HCT116 (cell line): ENCODE results near the gene PBX1. TPM values are rescaled to one million over a fixed set of nuclear protein-coding genes. Genes with fewer than 3 reads are reported as not detected.
"Not testable (repeated sequence)": the region's sequence is repeated elsewhere in the genome, so short reads cannot be mapped to it uniquely, and the experiment has no call there.

Experiments used
- ATAC-seq: fragments of 200-7000 bp; cut with Tn5 transposase; 2 replicates; pipeline ENCODE4 v1.9.1; 2020; ENCODE audit warnings: mild to moderate bottlenecking, moderate library complexity
- BruUV-seq: library from RNA; stranded (reverse); fragments of 400-500 nt; replicated peaks from 2 replicates; lab custom pipeline; 2021; lab: Mats Ljungman, UMichigan
- CTCF ChIA-PET: fragments of 300-600 bp; sonication (Branson Sonifier 250); formaldehyde crosslinking; loops from one replicate; lab custom pipeline; 2021; ENCODE audit warnings: antibody characterized with exemption; lab: Charles Lee
- POLR2A ChIA-PET: fragments of 300-600, 350-600 bp; sonication (Branson Sonifier 250); formaldehyde crosslinking; loops from one replicate; lab custom pipeline; 2021; ENCODE audit warnings: antibody characterized with exemption; lab: Charles Lee
- RAD21 ChIA-PET, 2 experiments: fragments of 300-600 bp; sonication (Branson Sonifier 250); formaldehyde crosslinking; loops; one replicate each; lab custom pipeline; 2023; ENCODE audit warnings: low total read pairs in 2 of 2; ENCODE audit not compliant: uncharacterized antibody in 2 of 2, unreplicated experiment in 2 of 2, low non-redundant PET in 1 of 2; lab: Charles Lee
- DNase-seq: peaks from one replicate; pipeline ENCODE4 v3.0.0-alpha.2; 2010; ENCODE audit warnings: low read depth, low spot score
- H2AFZ ChIP-seq: fragments of 200-600 bp; shearing (Covaris generic), sonication (generic); 2 replicates; pipeline ENCODE4 v1.6.1; 2017; ENCODE audit warnings: low read depth, mixed run types, mixed read lengths, antibody characterized with exemption, low read length; ENCODE audit not compliant: poor library complexity, severe bottlenecking
- H3K27ac ChIP-seq: 2 replicates; pipeline ENCODE4 v1.5.1; 2012; ENCODE audit warnings: low read depth, low read length
- H3K27me3 ChIP-seq: fragments of 200-600 bp; sonication (generic); 2 replicates; pipeline ENCODE4 v1.6.1; 2016; ENCODE audit warnings: mixed run types, low read length, mixed read lengths; ENCODE audit not compliant: insufficient read depth
- H3K36me3 ChIP-seq, 2 experiments: fragments of 200-500 bp in 1 of 2; fragments of 200-600 bp in 1 of 2; sonication (Bioruptor generic) in 1 of 2; sonication (generic) in 1 of 2; 2 replicates each; pipeline versions ENCODE4 v1.5.1 to v1.6.1; 2014 to 2016; ENCODE audit warnings: low read length in 2 of 2, inconsistent platforms in 1 of 2, mixed read lengths in 1 of 2, mixed run types in 1 of 2; ENCODE audit not compliant: insufficient read depth in 2 of 2, control insufficient read depth in 1 of 2
- H3K4me1 ChIP-seq, 2 experiments: fragments of 200-600 bp in 1 of 2; sonication (generic) in 1 of 2; 2 replicates each; pipeline versions ENCODE4 v1.5.1 to v1.6.1; 2012 to 2017; ENCODE audit warnings: low read length in 2 of 2, inconsistent platforms in 1 of 2, mild to moderate bottlenecking in 1 of 2, mixed read lengths in 1 of 2, mixed run types in 1 of 2, moderate library complexity in 1 of 2; ENCODE audit not compliant: insufficient read depth in 2 of 2, control insufficient read depth in 1 of 2
- H3K4me2 ChIP-seq: fragments of 200-600 bp; sonication (generic); 2 replicates; pipeline ENCODE4 v1.6.1; 2017; ENCODE audit warnings: mixed run types, low read length, mixed read lengths
- H3K4me3 ChIP-seq, 2 experiments: fragments of 200-600 bp in 1 of 2; sonication (generic) in 1 of 2; replicated peaks in 1 of 2; 2 replicates each; pipeline ENCODE4 v1.5.1; 2011 to 2016; ENCODE audit warnings: low read length in 2 of 2, control low read depth in 1 of 2, low read depth in 1 of 2, mild to moderate bottlenecking in 1 of 2, mixed read lengths in 1 of 2, mixed run types in 1 of 2
- H3K79me2 ChIP-seq: fragments of 200-600 bp; sonication (generic); 2 replicates; pipeline ENCODE4 v1.6.1; 2017; ENCODE audit warnings: mild to moderate bottlenecking, mixed run types, low read length, moderate library complexity, mixed read lengths; ENCODE audit not compliant: insufficient read depth
- H3K9ac ChIP-seq: fragments of 200-600 bp; sonication (generic); 2 replicates; pipeline ENCODE4 v1.6.1; 2016; ENCODE audit warnings: low read length, mixed read lengths
- H3K9me2 ChIP-seq: fragments of 200-600 bp; sonication (generic), shearing (Covaris generic); 2 replicates; pipeline ENCODE4 v1.6.1; 2017; ENCODE audit warnings: mixed run types, mild to moderate bottlenecking, moderate library complexity; ENCODE audit not compliant: insufficient read depth
- H3K9me3 ChIP-seq, 2 experiments: fragments of 200-500 bp in 1 of 2; fragments of 200-600 bp in 1 of 2; sonication (Bioruptor generic) in 1 of 2; sonication (generic) in 1 of 2; 2 replicates each; pipeline ENCODE4 v1.6.1; 2014 to 2017; ENCODE audit warnings: low read length in 2 of 2, mixed read lengths in 2 of 2, inconsistent platforms in 1 of 2, low read depth in 1 of 2, mild to moderate bottlenecking in 1 of 2, mixed run types in 1 of 2, moderate library complexity in 1 of 2; ENCODE audit not compliant: control insufficient read depth in 1 of 2, insufficient read depth in 1 of 2
- H4K20me1 ChIP-seq: fragments of 200-600 bp; sonication (generic), shearing (Covaris generic); 2 replicates; pipeline ENCODE4 v1.6.1; 2017; ENCODE audit warnings: mixed run types, mild to moderate bottlenecking, moderate library complexity; ENCODE audit not compliant: insufficient read depth
- CBX3 ChIP-seq: IDR thresholded peaks from 2 replicates; pipeline ENCODE4 v1.6.1; 2012; ENCODE audit warnings: low read depth
- CEBPB ChIP-seq: IDR thresholded peaks from 2 replicates; pipeline ENCODE4 v1.6.1; 2012; ENCODE audit warnings: low read depth
- JUND ChIP-seq: IDR thresholded peaks from 2 replicates; pipeline ENCODE4 v1.6.1; 2012
- MAX ChIP-seq: IDR thresholded peaks from 2 replicates; pipeline ENCODE4 v1.6.1; 2012
- REST ChIP-seq: IDR thresholded peaks from 2 replicates; pipeline ENCODE4 v1.6.1; 2012; ENCODE audit warnings: low read depth
- SP1 ChIP-seq: IDR thresholded peaks from 2 replicates; pipeline ENCODE4 v1.6.1; 2012; ENCODE audit warnings: low read depth
- TCF7L2 ChIP-seq: IDR thresholded peaks from 2 replicates; pipeline ENCODE4 v1.7.0; 2011; ENCODE audit warnings: borderline replicate concordance, inconsistent platforms; ENCODE audit not compliant: insufficient read depth, insufficient read length; ENCODE audit errors: extremely low read depth
- YY1 ChIP-seq: IDR thresholded peaks from 2 replicates; pipeline ENCODE4 v1.6.1; 2011; ENCODE audit warnings: low read length, low read depth, moderate library complexity, mild to moderate bottlenecking; ENCODE audit not compliant: insufficient replicate concordance; ENCODE audit errors: extremely low read depth
- intact Hi-C: fragments of 100-400 bp; cut with micrococcal nuclease; formaldehyde crosslinking; loops from 2 replicates; pipeline ENCODE4 v1.10.0; 2022
- total RNA-seq: library from RNA; stranded (reverse); gene quantifications from one replicate; pipeline ENCODE4 v1.2.1, GENCODE V29; 2021; ENCODE audit not compliant: unreplicated experiment

Gene PBX1
- total RNA-seq, 1 experiment from 2014 or later = 29.6 TPM

GRCh38 chr1:164650531-164650930, 91.5 kb downstream of the PBX1 start:
- H3K27me3 ChIP-seq = no peaks in the 10 kb centered on the region
- H3K4me2 ChIP-seq = no peak overlapping the region
- no peaks in the 10 kb centered on the region for H3K79me2 ChIP-seq
- BruUV-seq = no TSS peak
- CTCF ChIA-PET = interaction anchor here (0.9 kb wide), 1 partner anchor 23 kb away, joined by 3 read pairs; no protein-coding TSS in a partner anchor
- no peaks in the 10 kb centered on the region for H3K36me3 ChIP-seq
- POLR2A ChIA-PET = no interaction called here
- no peaks in the 10 kb centered on the region for H3K9me2 ChIP-seq
- no peaks in the 10 kb centered on the region for H3K9me3 ChIP-seq
- H4K20me1 ChIP-seq = no peaks in the 10 kb centered on the region
- no peak overlapping the region for H3K4me3 ChIP-seq
- RAD21 ChIA-PET = no interaction called here
- DNase-seq = no peak
- H3K9ac ChIP-seq = no peak overlapping the region
- no peak for ATAC-seq
- H3K4me1 ChIP-seq = peaks cover 41 to 48% of the 10 kb centered on the region in 2 experiments
- TF ChIP-seq MAX = no peak
- TF ChIP-seq YY1 = no peak
- TF ChIP-seq TCF7L2 = no peak
- no peak overlapping the region for H2AFZ ChIP-seq
- intact Hi-C loops = no loop called here
- no peak overlapping the region for H3K27ac ChIP-seq

GRCh38 chr1:164651351-164651951, 92.5 kb downstream of the PBX1 start:
- Histone ChIP-seq H3K9me2 (no peaks in the 10 kb centered on the region), H3K27ac (peak overlapping the region; percentile 22), H3K36me3 (no peaks in the 10 kb centered on the region), H3K4me3 (peak overlapping the region in 1 of 2 experiments; percentile 15; a peak in 1 of 4 replicates)
- CTCF ChIA-PET = no interaction called here
- TF ChIP-seq JUND = peak; percentile 37; the same call in 1 of the 2 replicates
- TF ChIP-seq CBX3 = 0 out of 2 replicates have a peak, but pooled peaks have one; percentile 19
- TF ChIP-seq SP1 = peak; percentile 57; the same call in 1 of the 2 replicates
- no peak for TF ChIP-seq REST
- TF ChIP-seq CEBPB = no peak
- TF ChIP-seq, all 23 proteins: peak for 3
- ChIA-PET RAD21 (interaction anchor here in 1 of 2 experiments (0.7 kb wide), 1 partner anchor 8 kb away, joined by 6 read pairs; no protein-coding TSS in a partner anchor), POLR2A (no interaction called here)
- no peak overlapping the region for H3K9ac ChIP-seq
- DNase-seq = peak; percentile 19
- peak; percentile 59 for ATAC-seq
- no TSS peak for BruUV-seq
- no peaks in the 10 kb centered on the region for H3K79me2 ChIP-seq
- H4K20me1 ChIP-seq = no peaks in the 10 kb centered on the region
- H3K27me3 ChIP-seq = no peaks in the 10 kb centered on the region
- H2AFZ ChIP-seq = no peak overlapping the region
- H3K4me1 ChIP-seq = peaks cover 41 to 44% of the 10 kb centered on the region in 2 experiments
- peak overlapping the region; percentile 59 for H3K4me2 ChIP-seq
- intact Hi-C loops = no loop called here
- H3K9me3 ChIP-seq = no peaks in the 10 kb centered on the region

GRCh38 chr1:164652969-164653368, 94.0 kb downstream of the PBX1 start:
- CTCF ChIA-PET = interaction anchor here (0.7 kb wide), 1 partner anchor 21 kb away, joined by 3 read pairs; no protein-coding TSS in a partner anchor
- H3K4me3 ChIP-seq, H3K79me2 ChIP-seq, H3K9me2 ChIP-seq, H3K36me3 ChIP-seq, H2AFZ ChIP-seq, ATAC-seq, H3K27me3 ChIP-seq, H3K9me3 ChIP-seq, intact Hi-C loops, H3K27ac ChIP-seq, RAD21 ChIA-PET, H3K4me2 ChIP-seq, BruUV-seq, H4K20me1 ChIP-seq, H3K9ac ChIP-seq, DNase-seq, POLR2A ChIA-PET: not testable (repeated sequence)
- peaks cover 34 to 35% of the 10 kb centered on the region in 2 experiments for H3K4me1 ChIP-seq
